Adrenal gland (tissue), 19 donors: ENCODE results near the gene FAM162B. TPM values are rescaled to one million over a fixed set of nuclear protein-coding genes. Genes with fewer than 3 reads are reported as not detected.

Source experiments
- DNase-seq, 7 donors: peaks; one replicate each; pipeline ENCODE4 v3.0.0-alpha.2; 2019 to 2020
- H3K27ac ChIP-seq, 5 donors: fragments of 200-600 bp; sonication (generic) in 4 of 5; 1 replicate in 3 of 5; 2 replicates in 2 of 5; pipeline versions ENCODE4 v1.5.1 to v1.8.0; 2016 to 2020; ENCODE audit warnings: mild to moderate bottlenecking in 1 of 5
- H3K27me3 ChIP-seq: fragments of 200-600 bp; 2 replicates; pipeline ENCODE4 v1.8.0; 2021
- H3K36me3 ChIP-seq, 2 donors: fragments of 200-600 bp; replicated peaks in 1 of 2; 1 replicate in 1 of 2; 2 replicates in 1 of 2; pipeline versions ENCODE4 v1.5.1 to v1.8.0; 2018 to 2022
- H3K4me1 ChIP-seq, 2 donors: fragments of 200-600 bp; replicated peaks in 1 of 2; 1 replicate in 1 of 2; 2 replicates in 1 of 2; pipeline versions ENCODE4 v1.5.1 to v1.8.0; 2018 to 2021
- H3K4me3 ChIP-seq, 4 donors: fragments of 200-600 bp; sonication (generic) in 3 of 4; one replicate each; pipeline ENCODE4 v1.5.1; 2016 to 2018
- H3K9me3 ChIP-seq, 3 donors: fragments of 200-600 bp; sonication (generic) in 1 of 3; replicated peaks in 1 of 3; 1 replicate in 2 of 3; 2 replicates in 1 of 3; pipeline versions ENCODE4 v1.5.1 to v1.8.0; 2016 to 2021
- CTCF ChIP-seq, 6 experiments: fragments of 450-650 bp in 4 of 6; fragments of 200-600 bp in 2 of 6; sonication (generic) in 1 of 6; IDR thresholded peaks; 1 replicate in 5 of 6; 2 replicates in 1 of 6; pipeline versions ENCODE4 v1.5.1 to v1.8.0; 2016 to 2021; ENCODE audit warnings: antibody characterized with exemption in 6 of 6, mild to moderate bottlenecking in 2 of 6, moderate library complexity in 1 of 6
- POLR2A ChIP-seq, 2 donors: fragments of 450-650 bp; IDR thresholded peaks; one replicate each; pipeline ENCODE4 v1.6.1; 2017; ENCODE audit warnings: antibody characterized with exemption in 2 of 2, mild to moderate bottlenecking in 2 of 2, moderate library complexity in 1 of 2
- WGBS, 4 donors: extraction: QIAGEN DNeasy Blood & Tissue Kit in 2 of 4; methylation state at CpG; one replicate each; pipeline versions ENCODE4 v1.1.5 to v1.1.7; 2013 to 2017; 5-methylcytosine and 5-hydroxymethylcytosine counted together
- intact Hi-C, 2 donors: fragments of 100-400 bp; cut with DNase I; formaldehyde crosslinking; loops; one replicate each; pipeline versions ENCODE4 v1.14.1 to v1.15.0; 2022 to 2023
- long read RNA-seq, 10 donors: library from polyadenylated mRNA in 3 of 10; unstranded in 2 of 10; stranded (forward) in 1 of 10; transcript quantifications; one replicate each; pipeline ENCODE4 v2.0.0 and lab custom pipeline, GENCODE V29; 2021 to 2026
- polyA plus RNA-seq, 3 donors: library from polyadenylated mRNA; stranded (reverse); fragments of 200-250 nt in 2 of 3; fragments of 350-450 nt in 1 of 3; fragmentation: Illumina TruSeq in 1 of 3; extraction: RNeasy Lipid Tissue Mini Kit (QIAGEN cat#74804) in 1 of 3; gene quantifications; one replicate each; pipeline ENCODE4 v1.2.3, GENCODE V29; 2013 to 2014
- total RNA-seq, 9 donors: library from RNA; depleted of rRNA in 4 of 9; stranded (reverse); fragments of >200 nt in 4 of 9; fragments of 120-200 nt in 1 of 9; fragmentation: NEBNext Ultra II Directional in 1 of 9; extraction: Animal tissue kit (Norgen Biotek cat#: 25700) in 1 of 9; gene quantifications; one replicate each; pipeline versions ENCODE4 v1.1.0 to v1.2.4, GENCODE V29; 2013 to 2023
- donor health status: healthy with polysubstance abuse.
- donor health status: Bipolar disorder and iron deficiency.
- donor health status: DM: yes; HTN: yes; CAD: no.
- donor health status: DM: no; HTN: no; CAD: no.
- donor health status: DM: no; HTN: no; CAD: no.
- donor health status: DM: yes; HTN: yes; CAD: no.

The FAM162B gene
- total RNA-seq (10 to 100 TPM in 1 of 9 donors, 1 to 10 TPM in 7, under 1 TPM in 1; 0.87 to 14.9 (median 3.8) TPM), polyA plus RNA-seq (10 to 100 TPM in 2 of 3 donors, 1 to 10 TPM in 1; 6.1 to 12.5 (median 10.5) TPM)
- long read RNA-seq, donor 1, partial matches to known transcripts: 0 of 1 reads
- long read RNA-seq, donor 1, other reads (novel, unspliced or antisense): 0 of 1 reads
- long read RNA-seq, donor 2, partial matches to known transcripts: 0 of 1 reads
- long read RNA-seq, donor 2, other reads (novel, unspliced or antisense): 0 of 1 reads
- long read RNA-seq, donor 3: 0 reads
- long read RNA-seq, donor 4: 0 reads
- long read RNA-seq, donor 5, transcript FAM162B-201 (4 exons, 1,036 nt): major isoform, 5 of 5 reads
- long read RNA-seq, donor 5, partial matches to known transcripts: 0 of 5 reads
- long read RNA-seq, donor 5, other reads (novel, unspliced or antisense): 0 of 5 reads
- long read RNA-seq, donor 6, transcript FAM162B-201 (4 exons, 1,036 nt): major isoform, 10 of 13 reads
- long read RNA-seq, donor 6, partial matches to known transcripts: 3 of 13 reads
- long read RNA-seq, donor 6, other reads (novel, unspliced or antisense): 0 of 13 reads
- long read RNA-seq, donor 7: 0 reads
- long read RNA-seq, donor 8, partial matches to known transcripts: 0 of 4 reads
- long read RNA-seq, donor 8, other reads (novel, unspliced or antisense): 0 of 4 reads
- long read RNA-seq, donor 9: 0 reads
- long read RNA-seq, donor 10: 0 reads

- intact Hi-C loops: no loop called here
- Histone ChIP-seq H3K36me3 (no peaks in the 10 kb centered on the region), H3K27ac (peak within 1 kb of the TSS in 2 of 5 donors; percentile 35 to 68), H3K4me3 (peak within 1 kb of the TSS in 2 of 4 donors; percentile 30 to 61), H3K27me3 (no peaks in the 10 kb centered on the region), H3K9me3 (no peaks in the 10 kb centered on the region), H3K4me1 (peaks cover 0 to 4% of the 10 kb centered on the region in 2 donors)
- TF ChIP-seq CTCF (IDR thresholded peaks at IDR 0.05) (no peak), POLR2A (IDR thresholded peaks at IDR 0.05) (no peak)
- DNase-seq: peak in 6 of 7 donors; percentile 16 to 73 (median 27)
- WGBS, 4 donors: 1 to 5% (median 3%) methylated on average over 40 to 89 of the region's 89 CpGs
Observed at GRCh38 chr6:116764961-116765841, at the start of gene FAM162B. TSS of gene FAM162B (minus strand) at chr6:116765719. CDS start at chr6:116765576, 143 bp downstream.

GRCh38 chr6:116812051-116812650 lies 46.6 kb upstream of the FAM162B start:
- intact Hi-C loops: no loop called here
- WGBS, 4 donors: 79 to 86% (median 85%) methylated on average over 2 of the region's 2 CpGs
- TF ChIP-seq POLR2A (IDR thresholded peaks at IDR 0.05): no peak
- TF ChIP-seq CTCF (IDR thresholded peaks at IDR 0.05): no peak
- Histone ChIP-seq H3K9me3 (peaks cover 0 to 4% (median 0%) of the 10 kb centered on the region in 3 donors), H3K4me1 (no peaks in the 10 kb centered on the region), H3K36me3 (no peaks in the 10 kb centered on the region), H3K27ac (no peak overlapping the region), H3K4me3 (no peak overlapping the region), H3K27me3 (no peaks in the 10 kb centered on the region)
- no peak for DNase-seq

- Histone ChIP-seq H3K36me3 (no peaks in the 10 kb centered on the region), H3K27me3 (no peaks in the 10 kb centered on the region), H3K4me3 (no peak overlapping the region), H3K4me1 (no peaks in the 10 kb centered on the region), H3K27ac (no peak overlapping the region), H3K9me3 (no peaks in the 10 kb centered on the region)
- intact Hi-C loops: no loop called here
- no peak for DNase-seq
- TF ChIP-seq CTCF (IDR thresholded peaks at IDR 0.05) (no peak), POLR2A (IDR thresholded peaks at IDR 0.05) (no peak)
Observed at GRCh38 chr6:116801971-116802370, 36.5 kb upstream of the FAM162B start.
